Measurements from ENCODE around the gene INHBE. TPM values are rescaled to one million over a fixed set of nuclear protein-coding genes. Genes with fewer than 3 reads are reported as not detected.

INHBE gene
- total RNA-seq, 1 experiment from 2014 or later: 0.59 TPM

GRCh38 chr12:57461917-57462250 is 6.8 kb downstream of the INHBE start:
- CTCF ChIA-PET: interaction anchor here (0.7 kb wide), 1 partner anchor 9 kb away, joined by 3 read pairs; no protein-coding TSS in a partner anchor
- H3K36me3 ChIP-seq (ENCODE audit: control insufficient read depth, insufficient read depth, low read length): no peaks in the 10 kb centered on the region
- DNase-seq (ENCODE audit: low read depth, low spot score): no peak
- peak overlapping the region; percentile 63 to 72 for H3K4me3 ChIP-seq (ENCODE audit: low read depth in 2 of 2, low read length in 2 of 2)
- peak overlapping the region; percentile 85 for H3K27ac ChIP-seq (ENCODE audit: low read length)
- no peaks in the 10 kb centered on the region for H3K9me3 ChIP-seq (ENCODE audit: control insufficient read depth, insufficient read depth, low read depth, low read length)
- no TSS peak for BruUV-seq (replicated peaks)
- peak; percentile 2 for ATAC-seq
- H3K4me1 ChIP-seq (ENCODE audit: control insufficient read depth, insufficient read depth, low read length): peaks cover 15% of the 10 kb centered on the region
- TF ChIP-seq SIN3A (IDR thresholded peaks at IDR 0.05; ENCODE audit: borderline replicate concordance, insufficient read depth, low read depth, low read length) (no peak), REST (IDR thresholded peaks at IDR 0.05; ENCODE audit: insufficient read depth in 1 of 2, low read depth in 2 of 2, low read length in 1 of 2) (no peak), TCF7L2 (IDR thresholded peaks at IDR 0.05; ENCODE audit: low read depth, low read length) (no peak), POLR2AphosphoS5 (IDR thresholded peaks at IDR 0.05; ENCODE audit: low read depth, low read length) (no peak), CTCF (IDR thresholded peaks at IDR 0.05) (no peak)
- no peaks in the 10 kb centered on the region for H3K27me3 ChIP-seq (ENCODE audit: control insufficient read depth, insufficient read depth, low read length)
- intact Hi-C loops (cut with micrococcal nuclease; ENCODE audit: unreplicated experiment) (no loop called here), in situ Hi-C loops (cut with HindIII; ENCODE audit: low pct_unique_long_range_greater_than_20kb, low sequenced_read_pairs) (no loop called here)
- POLR2A ChIA-PET: interaction anchor here (0.6 kb wide), 1 partner anchor 764 kb away, joined by 7 read pairs; no protein-coding TSS in a partner anchor

DNA sequence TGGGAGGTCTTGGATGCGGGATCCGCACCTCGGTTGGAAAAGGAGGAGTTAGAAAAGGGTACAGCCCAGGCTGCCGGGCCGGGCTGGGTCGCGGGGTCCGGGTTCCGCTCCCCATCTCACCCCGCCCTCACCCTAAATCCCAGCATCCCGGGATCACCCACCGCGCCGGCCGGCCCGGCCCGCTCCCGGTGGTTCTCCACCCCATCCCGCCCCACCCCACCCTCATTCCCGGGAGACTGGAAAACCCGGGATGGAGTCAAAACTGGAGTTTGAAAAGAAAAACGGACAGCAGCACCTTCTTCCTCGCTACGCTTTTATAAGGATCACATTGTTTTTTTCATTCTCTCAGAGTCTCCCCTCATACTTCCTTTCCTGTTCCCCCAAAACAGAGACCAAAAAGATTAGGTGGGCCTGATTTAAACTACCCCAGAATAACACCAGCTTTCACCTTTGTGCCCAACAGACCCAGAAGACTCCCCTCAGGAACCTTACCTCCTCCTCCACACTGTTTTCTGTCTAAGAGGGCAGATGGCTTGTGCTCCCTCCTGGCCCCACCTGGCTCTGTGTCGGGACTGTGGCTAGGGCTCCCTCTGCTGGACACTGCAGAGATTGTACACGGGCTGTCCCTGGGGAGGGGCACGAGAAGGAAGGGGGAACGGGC is 7.3 kb downstream of the INHBE start:
- DNase-seq (ENCODE audit: low read depth, low spot score) (peak; percentile 94), ATAC-seq (peak; percentile 87)
- CTCF ChIA-PET: interaction anchor here (0.7 kb wide), 1 partner anchor 10 kb away, joined by 3 read pairs; no protein-coding TSS in a partner anchor
- POLR2A ChIA-PET: no interaction called here
- TF ChIP-seq SIN3A (IDR thresholded peaks at IDR 0.05; ENCODE audit: borderline replicate concordance, insufficient read depth, low read depth, low read length) (peak; percentile 20; the same call in 1 of the 2 replicates), POLR2AphosphoS5 (IDR thresholded peaks at IDR 0.05; ENCODE audit: low read depth, low read length) (no peak), CTCF (IDR thresholded peaks at IDR 0.05) (peak; percentile 97)
- peaks cover 15% of the 10 kb centered on the region for H3K4me1 ChIP-seq (ENCODE audit: control insufficient read depth, insufficient read depth, low read length)
- intact Hi-C loops (cut with micrococcal nuclease; ENCODE audit: unreplicated experiment) (no loop called here), in situ Hi-C loops (cut with HindIII; ENCODE audit: low pct_unique_long_range_greater_than_20kb, low sequenced_read_pairs) (no loop called here)
- H3K9me3 ChIP-seq (ENCODE audit: control insufficient read depth, insufficient read depth, low read depth, low read length): no peaks in the 10 kb centered on the region
- BruUV-seq (replicated peaks): no TSS peak
- peak overlapping the region; percentile 63 to 72 for H3K4me3 ChIP-seq (ENCODE audit: low read depth in 2 of 2, low read length in 2 of 2)
- no peaks in the 10 kb centered on the region for H3K27me3 ChIP-seq (ENCODE audit: control insufficient read depth, insufficient read depth, low read length)
- H3K27ac ChIP-seq (ENCODE audit: low read length): peak overlapping the region; percentile 85
- no peaks in the 10 kb centered on the region for H3K36me3 ChIP-seq (ENCODE audit: control insufficient read depth, insufficient read depth, low read length)

Measured in Panc1 (cell line).